Fibroblast of lung (primary cell): Measurements from ENCODE around the gene ACADM. TPM values are rescaled to one million over a fixed set of nuclear protein-coding genes. Genes with fewer than 3 reads are reported as not detected.
"Not testable (repeated sequence)": the region's sequence is repeated elsewhere in the genome, so short reads cannot be mapped to it uniquely, and the experiment has no call there.

Experiments
- DNase-seq, 2 donors: peaks; one replicate each; pipeline versions ENCODE4 v3.0.0 to v3.0.0-alpha.2; 2010; ENCODE audit warnings: low read depth in 2 of 2
- H2AFZ ChIP-seq: 2 replicates; pipeline ENCODE4 v1.5.1; 2012; ENCODE audit warnings: low read length, control low read depth, inconsistent platforms
- H3K27ac ChIP-seq: 2 replicates; pipeline ENCODE4 v1.5.1; 2011; ENCODE audit warnings: low read length, control low read depth; ENCODE audit not compliant: insufficient read depth
- H3K27me3 ChIP-seq: 2 replicates; pipeline ENCODE4 v1.5.1; 2011; ENCODE audit warnings: mild to moderate bottlenecking, low read length; ENCODE audit not compliant: control insufficient read depth, insufficient read depth
- H3K36me3 ChIP-seq: 2 replicates; pipeline ENCODE4 v1.5.1; 2011; ENCODE audit warnings: low read length; ENCODE audit not compliant: control insufficient read depth, insufficient read depth
- H3K4me1 ChIP-seq: 2 replicates; pipeline ENCODE4 v1.5.1; 2011; ENCODE audit warnings: low read length; ENCODE audit not compliant: control insufficient read depth, insufficient read depth; ENCODE audit errors: extremely low read depth
- H3K4me2 ChIP-seq: 2 replicates; pipeline ENCODE4 v1.5.1; 2011; ENCODE audit warnings: low read length, control low read depth; ENCODE audit not compliant: insufficient read depth; ENCODE audit errors: extremely low read depth
- H3K4me3 ChIP-seq, 4 experiments: fragments of 200-600 bp in 1 of 4; sonication (generic) in 1 of 4; replicated peaks in 1 of 4; 2 replicates each; pipeline ENCODE4 v1.5.1; 2011 to 2016; ENCODE audit warnings: low read length in 4 of 4, low read depth in 3 of 4, mild to moderate bottlenecking in 3 of 4, control low read depth in 2 of 4, inconsistent platforms in 1 of 4, mixed read lengths in 1 of 4; ENCODE audit not compliant: insufficient read depth in 1 of 4; ENCODE audit errors: control extremely low read depth in 1 of 4
- H3K79me2 ChIP-seq: 2 replicates; pipeline ENCODE4 v1.5.1; 2012; ENCODE audit warnings: mild to moderate bottlenecking, low read length, inconsistent platforms; ENCODE audit not compliant: control insufficient read depth, insufficient read depth
- H3K9ac ChIP-seq: 2 replicates; pipeline ENCODE4 v1.5.1; 2011; ENCODE audit warnings: mild to moderate bottlenecking, low read length, control low read depth; ENCODE audit not compliant: insufficient read depth
- H3K9me3 ChIP-seq: 2 replicates; pipeline ENCODE4 v1.5.1; 2012; ENCODE audit warnings: low read depth, low read length; ENCODE audit not compliant: control insufficient read depth, insufficient read depth
- H4K20me1 ChIP-seq: 2 replicates; pipeline ENCODE4 v1.5.1; 2011; ENCODE audit warnings: low read length; ENCODE audit not compliant: control insufficient read depth, insufficient read depth; ENCODE audit errors: extremely low read depth
- EZH2 ChIP-seq: IDR thresholded peaks from 2 replicates; pipeline ENCODE4 v1.5.1; 2012; ENCODE audit warnings: low read length, control low read depth, mild to moderate bottlenecking; ENCODE audit errors: missing control alignments
- polyA plus RNA-seq, 2 donors: library from polyadenylated mRNA; depleted of rRNA in 1 of 2; stranded (reverse) in 1 of 2; unstranded in 1 of 2; fragments of >200 nt; gene quantifications; 2 replicates each; pipeline ENCODE4 v1.2.1, GENCODE V29; 2011 to 2012; ENCODE audit warnings: missing spikeins in 1 of 2
- total RNA-seq: library from RNA; depleted of rRNA; stranded (reverse); fragments of >200 nt; gene quantifications from 2 replicates; pipeline ENCODE4 v1.2.1, GENCODE V29; 2014
- TF ChIP-seq, protein P1 (sequence below), 2 donors: IDR thresholded peaks in 1 of 2; conservative IDR thresholded peaks in 1 of 2; 1 replicate in 1 of 2; 2 replicates in 1 of 2; pipeline ENCODE4 v1.5.1; 2011 to 2012; ENCODE audit warnings: low read length in 2 of 2, control low read depth in 1 of 2, inconsistent platforms in 1 of 2, low read depth in 1 of 2, mild to moderate bottlenecking in 1 of 2

Gene ACADM
- total and polyA plus RNA-seq, 2 donors (not counting 1 experiment from before 2014, with no cell fraction given): 29.9 TPM

DNA sequence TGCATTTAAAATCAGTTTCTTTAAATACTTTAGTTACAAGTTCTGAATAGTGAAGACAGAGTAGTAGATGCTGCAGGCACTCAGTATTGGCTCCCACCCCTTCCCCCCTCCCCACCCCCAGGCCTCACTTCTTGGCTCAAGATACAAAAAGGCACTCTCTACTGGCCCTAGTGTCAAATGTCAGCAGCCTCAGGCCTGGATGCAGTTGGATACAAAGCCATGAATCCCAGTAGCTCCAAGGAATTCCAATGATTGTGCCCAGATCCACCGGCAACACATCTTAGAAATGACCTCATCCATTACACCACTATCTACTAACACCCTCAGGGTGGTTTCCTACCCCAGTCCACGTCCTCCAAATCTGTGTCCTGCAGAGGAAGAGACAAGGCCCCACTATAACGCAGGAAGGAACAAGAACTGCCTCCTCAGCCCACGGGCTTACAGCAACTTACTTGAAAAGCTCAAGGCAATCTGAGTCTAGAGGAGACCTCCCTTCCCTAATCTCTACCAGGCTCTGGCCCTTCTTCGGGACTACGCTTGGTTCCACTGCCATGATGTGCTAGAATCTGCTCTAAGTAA is 17.6 kb downstream of the ACADM start:
- Histone ChIP-seq H3K36me3 (peaks cover 3% of the 10 kb centered on the region), H3K4me2 (no peak overlapping the region), H3K4me1 (no peaks in the 10 kb centered on the region), H4K20me1 (no peaks in the 10 kb centered on the region), H3K9me3 (no peaks in the 10 kb centered on the region), H3K4me3 (no peak overlapping the region), H3K27ac (no peak overlapping the region), H3K27me3 (no peaks in the 10 kb centered on the region), H2AFZ (no peak overlapping the region), H3K79me2 (no peaks in the 10 kb centered on the region), H3K9ac (no peak overlapping the region)
- DNase-seq: no peak
- TF ChIP-seq, protein P1, sequence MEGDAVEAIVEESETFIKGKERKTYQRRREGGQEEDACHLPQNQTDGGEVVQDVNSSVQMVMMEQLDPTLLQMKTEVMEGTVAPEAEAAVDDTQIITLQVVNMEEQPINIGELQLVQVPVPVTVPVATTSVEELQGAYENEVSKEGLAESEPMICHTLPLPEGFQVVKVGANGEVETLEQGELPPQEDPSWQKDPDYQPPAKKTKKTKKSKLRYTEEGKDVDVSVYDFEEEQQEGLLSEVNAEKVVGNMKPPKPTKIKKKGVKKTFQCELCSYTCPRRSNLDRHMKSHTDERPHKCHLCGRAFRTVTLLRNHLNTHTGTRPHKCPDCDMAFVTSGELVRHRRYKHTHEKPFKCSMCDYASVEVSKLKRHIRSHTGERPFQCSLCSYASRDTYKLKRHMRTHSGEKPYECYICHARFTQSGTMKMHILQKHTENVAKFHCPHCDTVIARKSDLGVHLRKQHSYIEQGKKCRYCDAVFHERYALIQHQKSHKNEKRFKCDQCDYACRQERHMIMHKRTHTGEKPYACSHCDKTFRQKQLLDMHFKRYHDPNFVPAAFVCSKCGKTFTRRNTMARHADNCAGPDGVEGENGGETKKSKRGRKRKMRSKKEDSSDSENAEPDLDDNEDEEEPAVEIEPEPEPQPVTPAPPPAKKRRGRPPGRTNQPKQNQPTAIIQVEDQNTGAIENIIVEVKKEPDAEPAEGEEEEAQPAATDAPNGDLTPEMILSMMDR (conservative IDR thresholded peaks at IDR 0.05 in 1 of 2, IDR thresholded peaks at IDR 0.05 in 1 of 2; ENCODE audit: low read depth in 1 of 2, low read length in 2 of 2): no peak
- TF ChIP-seq EZH2: no peak

DNA sequence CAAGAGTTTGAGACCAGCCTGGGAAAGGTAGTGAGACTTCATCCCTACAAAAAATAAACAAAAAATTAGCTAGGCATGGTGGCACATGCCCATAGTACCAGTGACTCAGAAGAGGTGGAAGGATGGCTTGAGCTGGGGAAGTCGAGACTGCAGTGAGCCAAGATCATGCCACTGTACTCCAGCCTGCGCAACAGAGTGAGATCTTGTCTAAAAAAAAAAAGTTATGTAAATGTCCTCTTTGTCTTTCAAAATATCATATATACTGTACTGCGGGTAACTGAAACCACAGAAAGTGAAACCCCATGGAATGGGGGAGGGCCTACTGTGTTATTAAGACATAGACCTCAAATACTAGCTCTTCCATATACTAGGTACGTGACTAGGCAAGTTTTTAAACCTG is 20.8 kb downstream of the ACADM start:
- H3K9me3 ChIP-seq: no peaks in the 10 kb centered on the region
- H3K27me3 ChIP-seq: no peaks in the 10 kb centered on the region
- no peak overlapping the region for H2AFZ ChIP-seq
- no peak overlapping the region for H3K4me2 ChIP-seq
- H4K20me1 ChIP-seq: no peaks in the 10 kb centered on the region
- H3K9ac ChIP-seq: no peak overlapping the region
- no peak for DNase-seq
- H3K4me1 ChIP-seq: no peaks in the 10 kb centered on the region
- no peak overlapping the region for H3K4me3 ChIP-seq
- H3K27ac ChIP-seq: no peak overlapping the region
- peaks cover 3% of the 10 kb centered on the region for H3K36me3 ChIP-seq
- no peaks in the 10 kb centered on the region for H3K79me2 ChIP-seq
- TF ChIP-seq, protein P1 (conservative IDR thresholded peaks at IDR 0.05 in 1 of 2, IDR thresholded peaks at IDR 0.05 in 1 of 2; ENCODE audit: low read depth in 1 of 2, low read length in 2 of 2): no peak

DNA sequence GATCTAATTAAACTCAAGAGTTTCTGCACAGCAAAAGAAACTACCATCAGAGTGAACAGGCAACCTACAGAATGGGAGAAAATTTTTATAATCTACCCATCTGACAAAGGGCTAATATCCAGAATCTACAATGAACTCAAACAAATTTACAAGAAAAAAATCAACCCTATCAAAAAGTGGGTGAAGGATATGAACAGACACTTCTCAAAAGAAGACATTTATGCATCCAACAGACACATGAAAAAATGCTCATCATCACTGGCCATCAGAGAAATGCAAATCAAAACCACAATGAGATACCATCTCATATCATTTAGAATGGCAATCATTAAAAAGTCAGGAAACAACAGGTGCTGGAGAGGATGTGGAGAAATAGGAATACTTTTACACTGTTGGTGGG is 32.7 kb downstream of the ACADM start:
- H3K36me3 ChIP-seq, H3K9me3 ChIP-seq, H2AFZ ChIP-seq: not testable (repeated sequence)

DNA sequence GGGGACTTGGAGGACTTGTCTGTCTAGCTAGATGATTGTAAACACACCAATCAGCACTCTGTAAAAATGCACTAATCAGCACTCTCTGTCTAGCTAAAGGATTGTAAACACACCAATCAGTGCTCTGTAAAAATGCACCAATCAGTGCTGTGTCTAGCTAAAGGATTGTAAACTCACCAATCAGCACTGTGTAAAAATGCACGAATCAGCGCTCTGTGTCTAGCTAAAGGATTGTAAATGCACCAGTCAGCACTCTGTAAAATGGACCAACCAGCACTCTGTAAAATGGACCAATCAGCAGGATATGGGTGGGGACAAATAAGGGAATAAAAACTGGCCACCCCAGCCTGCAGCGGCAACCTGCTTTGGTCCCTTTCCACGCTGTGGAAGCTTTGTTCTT is 34.0 kb downstream of the ACADM start:
- H3K27me3 ChIP-seq, H4K20me1 ChIP-seq, H3K79me2 ChIP-seq, H3K4me2 ChIP-seq, H3K27ac ChIP-seq, H3K9me3 ChIP-seq, DNase-seq, H2AFZ ChIP-seq, H3K4me3 ChIP-seq, H3K4me1 ChIP-seq, H3K9ac ChIP-seq, H3K36me3 ChIP-seq: not testable (repeated sequence)

More for the DNA sequence above, 32.7 kb downstream of the ACADM start:
- not testable (repeated sequence) for H3K79me2 ChIP-seq, DNase-seq, H3K4me3 ChIP-seq, H3K27ac ChIP-seq, H3K4me2 ChIP-seq, H3K27me3 ChIP-seq, H3K9ac ChIP-seq, H3K4me1 ChIP-seq, H4K20me1 ChIP-seq
